Fibroblast of skin of back (primary cell): ENCODE results near the gene DUS1L.

Experiments used
- DNase-seq: peaks from one replicate; pipeline ENCODE4 v3.0.0-alpha.2; 2013

The DUS1L gene

DNA sequence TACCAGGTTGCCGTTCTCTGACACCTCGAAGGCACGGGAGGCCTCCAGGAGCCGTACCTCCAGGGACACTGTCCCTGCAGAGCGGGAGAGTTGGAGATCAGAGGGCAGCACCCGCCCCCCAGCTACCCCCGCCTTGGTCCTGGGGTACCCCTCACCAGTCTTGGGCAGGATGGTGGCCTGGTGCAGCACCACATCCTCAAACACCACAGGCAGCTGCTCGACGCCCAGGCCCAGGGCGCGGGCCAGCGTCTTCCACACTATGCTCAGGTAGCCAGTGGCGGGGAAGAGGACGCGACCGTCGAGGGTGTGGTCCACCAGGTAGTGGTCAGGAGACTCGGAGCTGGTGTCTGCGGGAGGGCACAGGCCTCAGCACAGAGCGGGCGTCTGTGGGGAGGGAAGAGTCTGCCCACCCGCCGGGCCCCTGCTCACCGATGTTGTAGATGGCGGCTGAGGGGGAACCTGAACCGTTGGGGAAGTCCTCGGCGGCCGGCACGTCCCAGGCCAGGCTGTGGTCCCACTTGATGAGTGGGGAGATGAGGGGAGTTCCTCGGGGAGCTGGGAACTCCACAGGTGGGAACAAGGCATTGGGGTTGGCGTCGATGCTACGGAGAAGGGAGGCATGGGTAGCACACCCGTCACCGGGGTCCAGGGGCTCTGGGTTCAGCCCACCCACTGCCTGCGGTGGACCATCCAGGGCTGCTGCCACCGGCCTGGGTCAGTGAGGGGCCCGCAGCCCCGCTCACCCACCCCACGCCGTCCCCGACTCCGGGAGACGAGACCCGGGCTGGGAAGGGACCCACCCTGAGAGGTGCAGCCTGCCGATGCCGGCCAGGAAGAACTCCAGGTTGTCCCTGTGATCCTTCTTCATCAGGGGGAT is 22.6 kb upstream of the DUS1L start:
- DNase-seq: no peak

DNA sequence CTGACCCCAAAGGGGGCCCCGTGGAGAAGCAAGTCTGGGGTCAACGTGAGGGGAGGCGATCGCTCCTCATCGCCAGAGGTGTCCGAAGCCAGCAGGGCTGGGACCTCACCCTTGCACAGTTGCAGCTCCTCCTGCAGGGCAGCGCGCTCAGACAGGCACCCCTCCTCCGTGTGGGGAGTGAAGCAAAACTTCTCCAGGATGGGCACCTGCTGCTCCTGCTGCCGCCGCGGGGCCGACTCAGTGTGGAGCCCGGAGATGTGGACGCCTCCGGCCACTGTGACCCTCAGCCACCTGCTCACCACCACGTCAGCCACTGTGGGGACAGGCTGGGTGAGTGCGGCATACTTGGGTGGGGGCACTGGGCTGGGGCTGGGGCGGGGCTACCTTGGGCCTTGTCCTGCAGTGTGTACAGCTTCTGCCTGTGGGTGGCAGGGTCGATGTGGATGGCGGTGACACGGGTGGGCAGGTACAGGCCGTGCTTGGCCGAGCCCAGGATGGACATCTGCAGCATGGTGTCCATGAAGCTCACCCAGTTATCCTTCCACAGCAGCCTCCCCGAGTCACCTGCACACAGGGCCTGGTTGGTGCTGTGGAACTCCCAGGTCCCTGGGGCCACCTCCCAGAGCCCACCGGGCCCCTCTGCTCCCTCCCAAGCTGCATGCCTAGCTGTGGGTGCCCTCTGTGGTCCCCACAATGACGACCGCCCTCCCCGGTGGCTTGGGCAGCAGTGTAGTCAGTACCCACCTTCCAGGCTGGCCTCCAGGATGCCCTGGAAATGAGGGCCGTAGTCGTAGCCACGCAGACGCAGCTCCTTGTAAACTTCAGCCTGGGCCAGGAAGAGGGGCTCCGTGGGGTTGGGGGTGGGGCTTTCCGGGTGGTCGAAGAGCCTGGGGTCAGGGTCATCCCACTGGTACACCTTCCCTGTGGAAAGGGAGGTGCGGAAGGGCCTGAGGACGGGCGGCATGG is 21.6 kb upstream of the DUS1L start:
- no peak for DNase-seq

DNA sequence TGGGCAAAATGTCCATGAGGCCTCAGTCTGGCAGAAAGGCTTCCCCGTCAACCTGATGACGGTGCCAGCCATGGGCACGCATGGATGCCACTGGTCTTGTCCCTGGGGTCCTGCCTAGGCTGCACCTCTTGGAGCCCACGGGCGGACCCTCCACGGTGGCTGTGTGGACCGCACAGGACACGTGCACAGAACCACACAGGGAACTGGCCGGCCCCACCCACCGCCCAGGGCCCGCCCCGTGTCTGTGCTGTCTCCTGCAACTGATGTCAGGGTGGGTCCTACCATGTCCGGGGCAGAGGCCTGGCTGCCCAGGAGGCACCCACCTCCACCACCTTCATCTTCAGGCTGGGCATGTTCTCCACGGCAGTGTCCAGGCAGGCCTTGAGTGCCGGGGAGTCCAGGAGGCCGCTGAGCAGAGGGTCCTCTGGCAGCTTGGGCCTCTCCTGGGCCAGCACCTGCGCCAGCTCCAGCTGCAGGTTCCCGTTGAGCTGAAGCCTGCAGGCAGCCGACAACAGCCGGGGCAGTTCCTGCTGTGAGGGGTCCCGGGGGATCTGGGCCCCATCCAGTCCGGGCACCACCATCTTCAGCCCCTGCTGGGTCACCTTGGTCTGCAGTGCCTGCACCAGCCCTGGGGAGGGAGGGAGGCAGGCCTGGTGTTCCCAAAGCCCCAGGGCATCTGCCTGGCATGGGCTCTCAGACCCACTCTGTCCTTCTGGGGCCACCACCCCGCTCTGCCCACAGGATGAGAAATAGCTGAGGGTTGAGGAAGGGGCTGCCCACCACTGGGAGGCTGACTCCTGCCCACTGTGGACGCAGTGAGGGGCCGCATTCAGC is 20.5 kb upstream of the DUS1L start:
- DNase-seq: no peak

DNA sequence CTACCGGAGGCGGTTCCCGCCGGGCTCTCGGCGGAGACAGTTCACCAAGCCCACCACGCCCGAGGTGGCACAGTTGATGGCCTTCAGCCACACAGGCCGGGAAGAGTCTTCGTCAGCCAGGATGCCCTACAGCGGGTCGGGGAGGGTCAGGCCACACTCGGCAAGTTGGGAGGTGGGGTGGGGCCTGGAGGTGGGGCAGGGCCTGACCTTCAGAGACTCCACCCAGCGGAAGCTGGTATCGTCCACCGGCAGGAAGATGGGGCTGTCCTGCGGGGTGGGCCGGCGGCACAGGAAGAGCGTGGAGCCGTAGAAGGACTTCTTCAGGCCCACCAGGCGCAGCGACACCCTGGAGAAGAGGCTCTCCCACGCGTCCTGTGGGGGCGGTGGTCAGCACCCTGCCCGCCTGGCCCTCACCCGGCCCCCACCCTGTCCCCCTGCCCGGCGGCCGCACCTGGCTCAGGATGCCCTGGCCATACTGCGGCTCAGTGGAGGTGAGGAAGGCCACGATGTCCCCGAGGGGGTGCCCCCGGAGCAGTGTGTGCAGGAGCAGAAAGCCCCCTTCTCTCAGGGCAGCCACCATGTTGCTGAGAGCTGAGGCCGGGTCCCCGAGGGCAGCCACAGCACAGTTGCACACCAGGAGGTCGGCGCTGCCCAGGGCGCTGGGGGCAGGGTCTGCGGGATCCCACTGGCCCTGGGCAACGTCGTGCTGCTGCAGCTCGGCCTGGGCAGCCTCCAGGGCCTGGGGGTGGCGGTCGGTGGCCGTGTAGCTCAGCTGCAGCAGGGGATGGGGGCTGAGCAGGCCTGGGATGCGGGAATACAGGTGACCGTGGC is 19.6 kb upstream of the DUS1L start:
- no peak for DNase-seq

DNA sequence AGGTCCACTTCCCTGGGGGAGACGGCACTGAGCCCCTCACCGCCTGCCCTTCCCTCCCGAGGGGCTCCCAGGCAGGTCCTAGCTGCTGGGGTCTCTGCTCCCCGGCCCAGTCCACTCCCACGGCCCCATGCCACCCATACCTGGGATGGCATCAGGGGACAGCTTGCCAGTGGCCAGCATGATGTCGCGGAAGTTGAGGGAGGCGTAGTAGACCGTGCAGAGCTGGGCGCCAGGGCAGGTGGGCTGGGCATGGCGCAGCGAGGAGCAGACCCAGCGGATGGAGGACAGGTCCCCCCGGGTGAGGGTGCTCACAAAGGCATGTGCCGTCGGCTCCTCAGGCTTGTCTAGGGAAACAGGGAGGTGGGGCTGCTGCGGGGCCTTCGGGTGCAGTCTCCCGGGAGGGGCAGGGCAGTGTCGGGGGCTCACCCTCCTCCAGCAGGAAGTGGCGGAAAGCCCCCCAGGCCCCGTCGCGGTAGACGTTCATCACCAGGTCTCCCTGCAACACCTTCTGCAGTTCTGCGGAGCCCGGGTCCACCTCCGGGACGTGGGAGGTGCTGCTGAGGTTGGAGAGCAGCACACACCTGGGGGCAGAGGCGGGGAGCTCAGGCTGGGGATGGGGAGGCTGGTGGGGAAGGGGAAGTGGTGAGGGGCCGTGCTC is 18.9 kb upstream of the DUS1L start:
- no peak for DNase-seq

DNA sequence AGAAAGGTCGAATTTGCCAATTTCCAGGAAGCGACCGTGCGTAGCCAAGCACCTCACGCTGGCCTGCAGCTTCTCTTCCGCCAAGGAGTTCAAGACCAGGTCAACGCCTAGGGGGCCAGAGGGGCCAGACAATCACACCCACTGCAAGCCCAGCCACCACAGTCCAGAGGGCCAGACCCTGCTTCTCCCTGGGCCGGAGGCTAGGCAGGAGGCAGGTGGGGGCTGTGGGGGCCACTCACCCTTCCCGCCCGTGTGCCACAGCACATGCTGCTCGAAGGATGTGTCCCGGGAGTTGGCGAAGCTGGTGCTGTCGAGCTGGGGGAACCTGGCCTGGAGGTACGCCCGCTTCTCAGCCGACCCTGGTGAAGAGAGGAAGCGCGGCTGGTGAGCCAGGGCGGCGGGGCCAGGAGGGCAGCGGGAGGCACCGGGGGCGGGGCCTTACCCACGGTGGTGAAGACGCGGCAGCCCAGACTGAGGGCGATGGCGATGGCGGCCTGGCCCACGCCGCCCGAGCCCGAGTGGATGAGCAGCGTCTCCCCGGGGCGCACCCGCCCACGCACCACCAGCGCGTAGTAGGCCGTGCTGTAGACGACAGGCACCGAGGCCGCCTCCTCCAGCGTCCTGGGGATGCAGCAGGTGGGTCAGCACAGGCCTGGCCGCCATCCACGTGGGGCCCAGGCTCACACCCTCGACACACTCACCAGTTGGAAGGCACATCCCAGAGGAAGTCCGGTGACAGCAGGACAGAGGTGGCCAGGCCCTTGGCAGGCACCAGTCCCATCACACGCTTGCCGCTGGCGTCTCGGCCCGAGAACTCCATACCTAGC is 18.1 kb upstream of the DUS1L start:
- no peak for DNase-seq

DNA sequence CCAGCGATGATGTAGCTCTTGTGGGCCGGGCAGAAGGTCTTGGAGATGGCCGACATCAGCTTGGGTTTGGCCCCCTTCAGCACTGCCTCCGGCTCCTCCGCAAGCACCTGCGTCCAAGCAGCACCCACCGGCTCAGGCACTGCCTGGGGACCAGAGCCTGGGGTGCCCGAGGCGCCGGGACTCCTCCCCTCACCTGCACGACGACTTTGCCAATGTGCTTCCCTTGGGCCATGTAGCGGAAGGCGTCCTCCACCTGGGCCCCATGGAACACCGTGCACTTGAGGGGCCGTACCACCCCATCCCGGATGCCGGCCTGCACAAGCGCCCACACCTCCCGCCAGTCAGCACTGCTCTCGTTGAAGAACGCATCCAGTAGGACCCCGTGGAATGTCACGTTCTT is 17.4 kb upstream of the DUS1L start:
- no peak for DNase-seq

DNA sequence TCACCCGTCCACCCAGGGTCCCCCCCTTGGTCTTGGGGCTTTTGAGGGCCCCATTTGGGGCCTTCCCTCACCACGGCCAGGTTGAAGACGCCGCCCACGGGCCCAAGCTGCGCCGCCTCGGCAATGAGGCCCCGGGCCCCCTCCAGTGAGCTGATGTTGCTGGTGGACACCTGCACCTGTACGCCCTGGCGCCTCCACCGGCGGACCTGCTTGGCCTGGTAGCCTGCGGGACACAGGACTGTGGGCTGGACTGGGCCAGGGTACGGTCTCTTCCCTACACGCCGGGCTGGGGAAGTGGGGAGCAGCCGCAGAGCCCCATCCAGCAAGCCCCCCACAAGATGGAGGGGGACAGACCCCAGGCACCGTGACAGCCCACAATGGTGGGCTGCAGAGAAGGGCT is 16.9 kb upstream of the DUS1L start:
- no peak for DNase-seq

DNA sequence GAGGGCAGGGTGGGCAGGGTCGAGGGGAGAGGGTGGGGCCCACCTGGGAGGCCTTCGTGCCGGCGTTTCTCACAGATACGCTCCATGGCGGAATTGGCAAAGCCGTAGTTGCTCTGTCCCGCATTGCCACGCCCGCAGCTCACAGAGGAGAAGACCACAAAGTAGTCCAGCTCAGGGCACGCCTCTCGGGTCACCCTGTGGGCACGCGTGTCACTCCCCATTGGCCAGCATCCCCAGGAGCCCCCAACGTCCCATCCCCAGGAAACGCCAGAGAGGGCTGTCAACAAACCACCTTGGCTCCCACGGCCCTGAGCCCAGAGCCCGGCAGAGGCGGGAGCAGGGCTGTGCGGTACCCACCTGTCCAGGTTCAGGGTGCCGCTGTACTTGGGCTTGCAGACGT is 16.4 kb upstream of the DUS1L start:
- DNase-seq: no peak

DNA sequence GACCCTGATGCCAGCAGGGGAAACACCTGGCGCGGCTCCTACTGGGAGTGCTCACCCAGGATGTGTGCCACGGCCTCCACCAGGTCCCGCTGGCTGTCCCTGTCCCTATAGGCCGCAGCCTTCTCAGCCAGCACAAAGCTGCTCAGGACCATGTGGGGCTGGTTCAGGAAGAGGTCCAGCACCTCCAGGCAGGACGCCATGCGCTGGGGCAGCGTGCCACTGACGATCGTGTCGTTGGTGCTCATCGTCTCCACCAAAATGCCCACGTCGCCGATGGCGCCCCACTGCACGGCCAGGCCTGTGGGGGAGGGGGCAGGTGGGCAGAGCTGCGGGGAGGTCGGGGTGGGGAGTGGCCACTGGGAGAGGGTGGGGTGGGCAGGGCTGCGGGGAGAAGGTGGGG is 15.9 kb upstream of the DUS1L start:
- DNase-seq: no peak

DNA sequence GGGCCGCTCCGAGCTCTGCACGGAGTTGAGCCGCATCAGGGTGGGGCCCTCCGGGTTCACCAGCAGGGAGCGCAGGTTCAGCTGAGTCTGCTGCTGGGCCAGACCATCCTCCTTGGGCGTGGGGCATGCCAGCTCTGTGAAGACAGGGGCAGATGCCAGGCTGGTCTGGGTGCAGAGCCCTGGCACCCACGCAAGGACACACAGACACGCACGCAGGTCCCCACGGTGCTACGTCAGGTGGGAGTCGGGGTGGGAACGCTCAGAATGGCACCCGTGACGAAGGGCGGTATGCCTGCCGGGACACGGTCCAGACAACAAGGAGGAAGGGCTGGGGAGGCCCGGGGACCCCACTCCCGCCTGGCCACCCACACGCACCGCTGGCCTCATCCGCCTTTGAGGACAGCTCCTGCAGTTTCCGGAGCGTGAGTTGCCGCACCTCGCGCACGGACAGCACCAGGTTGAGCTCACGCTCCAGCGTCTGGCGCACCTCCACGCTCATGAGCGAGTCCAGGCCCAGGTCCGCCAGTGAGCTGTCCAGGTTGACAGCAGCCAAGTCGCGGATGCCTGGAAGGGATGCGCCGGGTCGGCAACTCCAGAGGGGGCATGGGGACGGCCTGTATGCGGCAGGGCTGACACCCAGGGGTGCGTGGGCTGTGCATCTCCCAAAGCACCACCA is 15.3 kb upstream of the DUS1L start:
- DNase-seq: no peak

DNA sequence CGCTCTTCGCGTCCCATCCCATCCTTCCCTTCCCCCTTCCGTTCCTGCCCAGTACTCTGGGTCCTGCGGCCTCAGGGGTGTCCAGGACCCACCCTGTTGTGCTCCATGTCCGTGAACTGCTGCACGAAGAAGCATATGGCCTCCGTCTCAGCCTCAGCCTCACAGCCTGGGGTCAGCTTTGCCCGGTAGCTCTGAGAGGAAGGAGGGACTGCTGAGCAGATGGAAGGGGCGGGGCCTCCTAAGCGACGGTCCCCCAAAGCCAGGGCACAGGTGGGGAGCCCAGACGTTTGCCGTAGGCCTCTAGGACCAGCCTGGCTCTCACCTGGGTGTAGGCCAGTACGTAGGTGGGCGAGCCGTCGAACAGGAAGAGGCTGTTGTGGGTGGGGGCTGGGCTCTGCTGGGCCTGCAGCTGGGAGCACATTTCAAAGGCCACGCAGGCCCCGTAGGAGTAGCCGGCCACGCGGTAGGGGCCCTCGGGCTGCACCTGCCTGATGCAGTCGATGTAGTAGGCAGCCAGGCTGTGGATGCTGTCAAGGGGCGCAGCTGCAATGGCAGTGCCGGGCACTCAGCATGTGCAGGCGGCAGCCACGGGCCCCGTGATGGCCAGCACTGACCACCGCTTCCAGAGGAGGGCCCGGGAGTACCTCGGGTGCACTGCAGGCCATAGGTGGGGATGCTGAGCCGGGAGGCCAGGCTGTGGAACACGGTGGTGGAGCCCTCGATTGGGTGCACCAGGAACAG is 14.6 kb upstream of the DUS1L start:
- DNase-seq: no peak

DNA sequence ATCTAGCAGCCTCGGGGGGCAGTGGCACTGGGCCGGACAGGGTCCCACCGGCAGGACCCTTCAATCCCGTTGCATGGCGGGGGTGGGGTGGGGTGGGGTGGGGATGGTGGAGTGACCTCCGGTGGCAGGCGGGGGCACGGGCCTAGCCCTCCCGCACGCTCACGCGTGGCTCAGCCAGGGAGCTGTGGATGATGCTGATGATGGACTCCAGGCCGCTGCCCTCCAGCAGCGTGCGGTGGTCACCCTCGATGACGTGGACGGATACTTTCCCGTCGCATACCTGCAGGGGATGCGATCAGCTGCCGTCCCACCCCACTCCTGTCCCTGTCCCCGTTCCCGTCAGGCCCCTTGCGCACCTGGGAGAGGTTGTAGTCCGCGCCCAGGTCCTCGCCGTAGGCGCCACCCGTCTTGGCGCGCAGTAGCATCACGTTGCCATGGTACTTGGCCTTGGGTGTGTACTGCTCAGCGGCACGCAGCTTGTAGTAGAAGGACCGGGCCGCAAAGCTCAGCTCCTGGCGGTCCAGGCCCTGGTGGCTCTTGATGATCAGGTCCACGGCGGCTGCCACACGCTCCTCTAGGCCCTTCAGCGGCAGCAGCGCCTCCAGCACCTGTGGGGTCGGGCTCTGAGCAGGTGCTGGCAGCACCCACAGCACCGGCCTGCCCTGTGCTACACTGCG is 13.5 kb upstream of the DUS1L start:
- DNase-seq: no peak

DNA sequence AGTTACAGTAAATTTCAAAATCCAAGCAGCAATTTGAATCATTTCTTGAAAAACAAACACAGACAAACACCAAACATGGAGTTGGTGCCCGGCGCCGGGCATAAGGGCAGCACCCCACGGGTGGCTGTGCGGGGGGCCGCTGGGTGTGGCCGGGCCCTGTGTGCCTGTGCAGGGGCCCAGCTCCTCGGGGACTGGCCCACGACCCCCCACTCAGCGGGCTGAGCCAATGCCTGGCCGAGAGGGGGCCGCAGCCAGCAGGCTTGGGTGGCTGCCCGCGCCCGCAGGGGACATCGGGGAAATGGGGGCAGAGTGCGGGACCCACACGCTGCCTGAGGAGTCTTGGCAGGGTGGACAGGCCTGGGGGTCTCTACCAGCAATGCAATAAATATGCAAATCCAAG is 12.8 kb upstream of the DUS1L start:
- no peak for DNase-seq

DNA sequence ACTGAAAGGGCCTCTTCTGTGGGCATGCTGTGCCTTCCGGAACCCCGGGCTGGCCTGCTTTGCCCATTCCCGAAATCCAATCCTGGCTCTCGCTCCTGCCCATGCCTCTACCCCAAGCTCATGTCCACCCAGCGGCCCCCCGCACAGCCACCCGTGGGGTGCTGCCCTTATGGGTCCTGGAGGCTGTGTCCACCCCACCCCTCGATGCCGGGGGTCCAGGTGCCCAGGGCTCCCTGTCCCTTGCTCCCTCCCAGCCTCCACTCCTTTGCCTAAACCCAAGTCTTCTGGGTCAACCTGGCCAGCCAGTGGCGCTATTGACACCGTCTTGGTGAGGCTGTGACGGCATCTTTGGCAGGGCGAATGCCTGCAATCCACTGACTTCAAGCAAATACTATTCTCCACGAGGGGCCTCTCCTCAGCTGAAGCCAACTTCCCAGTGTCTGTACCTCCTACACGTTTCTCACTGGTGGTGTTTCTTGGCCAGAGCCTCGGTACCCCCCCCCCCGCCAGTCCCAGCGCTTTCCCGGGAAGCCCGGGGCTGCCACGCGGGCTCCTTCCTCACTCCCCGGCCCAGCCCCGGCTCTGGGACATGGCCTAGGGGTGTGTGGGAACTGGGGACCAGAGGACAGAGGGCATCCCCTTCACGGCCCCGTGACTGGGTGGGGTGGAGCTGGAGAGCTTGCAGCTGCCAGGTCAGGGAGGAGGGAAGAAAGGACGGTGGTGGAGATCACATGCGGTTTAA is 12.2 kb upstream of the DUS1L start:
- no peak for DNase-seq

DNA sequence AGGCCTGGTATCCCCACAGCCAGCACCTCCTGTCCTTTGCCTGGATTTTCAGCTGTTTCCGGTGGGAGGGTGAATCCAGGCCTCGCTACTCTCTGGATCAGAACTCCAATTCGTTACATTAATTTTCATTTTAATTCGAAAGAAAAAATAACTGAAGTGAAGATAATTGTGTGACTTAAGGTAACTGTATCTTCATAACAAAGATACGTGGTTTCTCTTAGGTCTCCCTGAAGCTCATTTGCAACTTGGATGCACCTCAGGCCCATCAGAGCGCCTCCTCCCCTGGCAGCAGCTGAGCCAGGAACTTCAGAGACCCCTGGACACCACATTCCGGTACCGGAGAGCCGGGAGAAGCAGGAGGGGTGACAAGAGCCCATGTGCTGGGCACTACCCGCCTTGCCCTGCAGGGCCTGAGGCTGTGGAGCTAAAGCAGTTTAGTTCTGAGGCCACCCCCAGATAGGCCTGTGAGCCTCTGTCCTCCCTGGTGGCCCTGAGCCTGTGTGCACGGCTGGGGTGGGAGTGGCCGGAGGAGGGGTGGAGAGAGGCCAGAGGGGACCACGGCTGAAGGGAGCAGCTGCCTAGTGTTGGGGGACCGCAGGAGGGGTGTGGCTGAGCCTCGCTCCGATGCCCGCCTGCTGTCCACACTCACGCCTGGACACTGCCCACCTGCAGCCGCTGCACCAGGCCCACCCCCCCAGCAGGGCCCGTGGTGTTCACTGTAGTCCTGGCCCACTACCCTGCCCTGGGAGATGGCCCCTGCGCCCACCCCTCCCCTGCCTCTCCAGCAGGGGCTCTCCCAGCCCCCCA is 11.4 kb upstream of the DUS1L start:
- DNase-seq: no peak
